GM18508 (cell line): ENCODE data around the gene C6orf120.

Experiments used
- ATAC-seq: cut with Tn5 transposase; IDR thresholded peaks from one replicate; pipeline ENCODE4 v1.9.1; 2021; ENCODE audit warnings: moderate number of reproducible peaks; ENCODE audit not compliant: insufficient read depth, unreplicated experiment

Gene C6orf120

DNA sequence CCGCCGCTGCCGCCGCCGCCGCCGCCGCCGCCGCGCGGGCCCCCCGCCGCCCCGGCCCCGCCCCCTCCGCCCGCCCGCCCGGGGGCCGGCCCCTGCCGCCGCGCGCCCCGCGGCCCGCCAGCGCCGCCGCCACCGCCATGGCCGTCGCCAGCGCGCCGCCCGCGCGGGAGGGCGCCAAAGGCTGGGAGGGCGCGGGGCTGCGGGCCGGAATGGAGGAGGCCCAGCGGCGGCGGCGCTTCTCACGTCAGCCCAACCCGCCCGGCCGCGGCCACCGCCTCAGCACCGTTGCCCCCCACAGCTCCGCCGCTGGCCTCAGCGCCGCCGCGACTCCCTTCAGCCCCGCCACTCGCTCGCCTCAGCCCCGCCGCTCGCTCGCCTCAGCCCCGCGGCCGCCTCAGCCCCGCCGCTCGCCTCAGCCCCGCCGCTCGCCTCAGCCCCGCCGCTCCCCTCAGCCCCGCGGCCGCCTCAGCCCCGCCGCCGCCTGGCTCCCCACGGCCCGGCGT lies 22.1 kb downstream of the C6orf120 start:
- ATAC-seq = no peak

DNA sequence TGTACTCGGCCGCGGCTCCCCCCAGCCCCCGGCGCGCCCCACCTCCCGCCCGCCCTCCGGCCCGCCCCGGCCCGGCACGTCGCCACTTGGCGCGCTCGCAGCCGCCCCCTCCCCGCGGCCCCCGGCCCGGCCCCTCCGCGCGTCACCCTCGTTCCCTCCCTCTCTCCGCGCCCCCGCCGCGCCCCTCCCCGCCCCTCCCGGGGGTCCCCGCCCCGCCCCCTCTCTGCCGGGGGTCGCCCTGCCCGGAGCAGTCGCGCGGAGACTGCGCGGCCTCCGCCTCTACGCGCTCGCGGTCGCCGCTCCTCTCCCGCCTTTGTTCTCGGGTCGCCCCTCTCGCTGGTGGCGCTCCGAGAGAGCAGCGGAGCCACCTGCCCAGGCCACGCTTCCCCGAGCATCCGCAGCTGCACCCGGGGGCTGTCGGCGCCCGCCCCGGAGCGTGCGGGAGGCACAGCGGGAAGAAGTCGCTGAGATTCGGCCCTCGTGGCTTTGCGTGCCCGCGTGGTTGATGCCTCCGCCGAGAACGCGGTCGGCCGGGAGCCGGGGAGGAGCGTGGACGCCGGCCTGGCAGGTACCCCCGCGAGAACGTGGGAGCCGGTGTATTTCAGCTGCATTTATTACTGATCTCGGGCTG lies 22.7 kb downstream of the C6orf120 start, which contains the start of gene PHF10:
Gene PHF10, minus strand, starts transcription at position 7 of the 631 bp plus-strand sequence. CDS start 569 bp downstream, outside the sequence.
- ATAC-seq = no peak

GRCh38 chr6:169725125-169726048 lies 23.5 kb downstream of the C6orf120 start:
- ATAC-seq = no peak

GRCh38 chr6:169726049-169726400 lies 24.1 kb downstream of the C6orf120 start:
- no peak for ATAC-seq

DNA sequence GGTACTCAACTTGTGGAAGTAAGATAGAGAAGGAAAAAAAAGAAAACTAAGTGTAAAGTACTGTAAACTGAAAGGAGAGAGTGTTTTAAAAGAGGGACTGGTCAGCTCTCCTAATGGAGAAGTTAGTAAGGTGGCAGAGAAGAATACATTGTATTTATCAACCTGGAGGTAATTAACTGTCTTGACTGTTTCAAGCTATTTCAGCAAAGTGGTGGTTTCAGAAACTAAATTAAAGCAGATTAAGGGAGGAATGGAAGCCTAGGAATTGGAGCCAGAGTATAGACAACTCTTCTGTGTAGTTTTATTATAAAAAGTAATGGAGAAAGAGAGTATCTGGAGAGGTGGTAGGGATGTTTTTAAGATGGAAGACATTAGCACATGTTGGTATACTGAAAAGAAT lies 25.0 kb downstream of the C6orf120 start:
- no peak for ATAC-seq

DNA sequence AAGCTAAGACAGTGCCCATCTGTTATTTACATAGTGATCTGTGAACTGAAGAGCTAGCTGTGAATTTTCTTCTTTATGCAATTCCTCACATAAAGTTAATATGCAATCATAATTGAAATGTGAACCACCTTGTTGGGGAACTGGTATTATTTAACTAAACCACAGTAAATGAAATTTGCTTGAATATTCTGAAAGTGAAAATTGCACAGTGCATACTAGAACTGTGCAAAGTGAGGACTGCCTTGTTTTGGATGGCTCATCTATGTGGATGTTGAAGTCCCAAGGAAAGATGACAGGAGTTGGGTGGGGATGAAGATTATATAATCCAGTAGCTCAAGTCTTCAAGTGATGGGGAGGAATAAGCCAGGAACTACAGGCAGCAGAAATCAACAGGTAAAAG lies 28.0 kb downstream of the C6orf120 start:
- no peak for ATAC-seq

GRCh38 chr6:169738204-169738975 lies 36.5 kb downstream of the C6orf120 start:
- no peak for ATAC-seq

DNA sequence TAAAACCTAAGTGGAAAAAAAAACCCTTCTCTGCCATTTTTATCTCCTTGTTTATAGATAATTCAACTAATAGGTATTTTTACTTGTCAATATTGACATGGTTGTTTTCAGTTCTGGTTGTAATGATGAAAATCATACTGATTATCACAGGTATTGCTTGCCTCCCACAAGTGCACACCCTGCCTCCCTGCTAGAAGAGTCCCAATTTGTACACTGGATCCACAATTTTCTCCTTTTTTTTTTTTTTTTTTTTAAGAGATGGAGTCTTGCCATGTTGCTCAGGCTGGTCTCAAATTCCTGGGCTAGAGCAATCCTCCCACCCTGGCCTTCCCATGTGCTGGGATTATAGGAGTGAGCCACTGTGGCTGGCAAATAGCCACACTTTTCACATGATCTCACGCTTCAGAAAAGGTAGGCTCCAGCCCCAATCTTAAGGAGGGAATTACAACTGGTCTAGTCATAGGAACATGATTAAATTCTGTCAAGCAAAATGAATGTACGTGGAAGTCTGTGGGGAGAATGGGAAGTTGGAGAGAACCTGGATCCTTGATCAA lies 37.1 kb downstream of the C6orf120 start:
- no peak for ATAC-seq

DNA sequence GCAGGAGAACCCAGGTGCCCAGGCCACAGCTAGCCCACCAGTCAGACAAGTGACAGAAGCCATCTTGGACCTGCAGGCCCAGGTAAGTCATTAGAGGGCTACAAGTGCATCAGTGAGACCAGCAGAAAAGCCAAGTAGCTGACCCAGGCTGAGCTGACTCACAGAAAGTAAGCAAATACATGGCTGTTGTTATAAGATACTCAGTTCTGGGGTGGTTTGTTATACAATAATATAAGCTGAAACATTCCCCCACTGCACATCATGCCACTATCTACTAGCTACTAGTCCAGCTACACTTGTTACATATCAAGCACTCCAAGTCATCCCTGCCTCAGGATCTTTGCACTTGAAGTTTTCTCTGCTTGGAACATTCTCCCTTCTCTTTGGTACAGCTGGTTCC lies 39.4 kb downstream of the C6orf120 start:
- no peak for ATAC-seq

DNA sequence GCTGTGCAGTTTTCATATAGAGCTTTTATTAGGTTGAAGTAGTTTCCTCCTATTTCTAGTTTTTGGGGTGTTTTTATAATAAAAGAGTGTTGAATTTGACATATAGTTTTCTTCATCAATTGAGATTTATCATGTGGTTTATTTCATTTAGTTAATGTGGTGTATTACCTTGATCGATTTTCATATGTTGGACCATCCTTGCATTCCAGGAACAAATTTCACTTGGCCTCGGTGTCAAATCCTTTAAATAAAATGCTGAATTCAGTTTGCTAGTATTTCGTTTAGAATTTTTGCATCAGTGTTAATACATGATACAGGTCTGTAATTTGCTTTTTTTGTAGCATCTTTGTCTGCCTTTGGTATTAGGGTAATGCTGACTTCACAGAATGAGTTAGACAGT lies 43.5 kb downstream of the C6orf120 start:
- ATAC-seq = no peak

DNA sequence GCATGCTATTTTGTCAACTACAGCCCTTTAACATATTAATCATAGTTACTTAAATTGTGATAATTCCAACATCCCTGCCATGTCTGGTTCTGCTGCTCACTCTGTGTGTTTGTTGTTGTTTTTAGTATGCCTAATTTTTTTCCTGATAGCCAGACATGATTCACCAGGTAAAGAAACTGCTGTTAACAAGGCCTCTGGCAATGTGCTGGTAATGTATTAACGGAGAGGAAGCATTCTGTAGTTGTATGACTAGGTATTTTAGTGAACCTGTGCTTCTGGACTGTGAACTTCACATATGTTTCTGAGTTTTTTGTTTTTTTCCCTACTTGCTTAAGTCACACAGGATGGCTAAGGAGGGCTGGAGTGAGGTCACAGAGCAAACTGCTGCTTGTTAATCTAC lies 44.6 kb downstream of the C6orf120 start:
- ATAC-seq = no peak

DNA sequence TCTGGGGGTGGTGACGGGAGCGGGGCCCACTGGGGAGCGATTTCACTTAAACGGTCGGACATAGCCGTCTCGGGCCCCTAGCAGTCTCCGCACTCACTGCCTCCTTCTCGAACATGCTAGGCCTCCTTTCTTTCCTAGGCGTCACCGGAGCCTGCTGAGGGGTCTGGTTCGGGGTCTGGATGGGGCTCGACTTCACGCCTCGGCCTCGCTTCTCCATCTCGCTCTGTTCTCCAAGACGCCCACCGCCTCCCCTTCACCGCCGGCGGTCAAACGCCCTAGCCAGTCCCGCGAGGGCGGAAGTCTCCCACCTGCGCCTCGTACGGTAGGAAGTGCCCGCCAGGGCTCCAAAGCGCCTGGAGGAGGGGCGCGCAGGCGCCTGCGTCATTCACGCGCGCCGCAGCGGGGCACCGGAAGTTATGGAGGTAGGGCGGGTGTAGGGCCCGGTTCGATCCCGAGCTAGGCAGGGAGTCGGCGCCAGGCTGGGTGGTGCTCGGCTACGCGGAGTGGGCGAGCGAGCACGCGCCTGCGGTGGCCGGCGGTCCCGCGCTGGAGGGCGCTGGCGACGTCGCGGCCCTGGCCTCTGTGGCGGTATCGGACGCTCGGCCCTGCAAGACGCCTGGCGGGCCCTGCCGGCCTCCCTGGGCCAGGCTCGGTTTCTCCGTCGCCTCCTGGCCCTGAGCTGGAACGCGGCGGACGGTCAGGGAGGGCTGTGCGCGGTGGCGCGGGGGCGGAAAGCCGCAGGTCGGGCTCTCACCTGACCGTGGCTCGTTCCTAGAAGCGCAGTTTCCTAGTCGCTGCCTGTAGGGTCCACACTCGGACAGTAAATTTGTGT lies 49.5 kb downstream of the C6orf120 start, which contains the start of the genes DYNLT2 and ERMARD:
Gene DYNLT2, minus strand, starts transcription at position 331 of the 832 bp plus-strand sequence. Its CDS starts 114 bp downstream, at position 217.
Gene ERMARD, plus strand, starts transcription at position 381 of the 832 bp plus-strand sequence. Its CDS starts 36 bp downstream, at position 417.
- peak; percentile 84 for ATAC-seq

- ATAC-seq = no peak
Measured at GRCh38 chr6:169752074-169752623, 50.2 kb downstream of the C6orf120 start.
